HL-60 (cell line): Measurements from ENCODE around the gene ITGB5.

ENCODE experiments used
- GABPA ChIP-seq: IDR thresholded peaks from 2 replicates; pipeline ENCODE4 v1.6.1; 2012; ENCODE audit warnings: low read depth
- SPI1 ChIP-seq: IDR thresholded peaks from 2 replicates; pipeline ENCODE4 v1.6.1; 2012; ENCODE audit warnings: low read depth, mild to moderate bottlenecking, borderline replicate concordance

GRCh38 chr3:124780356-124780755 lies 106.8 kb downstream of the ITGB5 start:
- TF ChIP-seq GABPA (no peak), SPI1 (no peak)
